K562 (cell line): ENCODE data around the gene GDF2. TPM values are rescaled to one million over a fixed set of nuclear protein-coding genes. Genes with fewer than 3 reads are reported as not detected.

Experiments used
- ATAC-seq: fragments of 200-7000 bp; cut with Tn5 transposase; 3 replicates; pipeline ENCODE4 v1.9.1; 2020; ENCODE audit warnings: moderate library complexity
- BruUV-seq: library from RNA; stranded (reverse); fragments of 400-500 nt; replicated peaks from 2 replicates; lab custom pipeline; 2021; lab: Mats Ljungman, UMichigan
- CTCF ChIA-PET: fragments of 300-600 bp; formaldehyde crosslinking; extraction: SDS; loops from one replicate; lab custom pipeline; 2021; ENCODE audit warnings: low intra/inter-chr PET ratio; lab: Yijun Ruan, JAX
- POLR2A ChIA-PET: fragments of 300-600, 350-650 bp; sonication (Branson Sonifier 250); formaldehyde crosslinking; extraction: SDS; loops from one replicate; lab custom pipeline; 2021; ENCODE audit warnings: antibody characterized with exemption, inconsistent platforms; lab: Yijun Ruan, JAX
- DNase-seq, 4 experiments: peaks; one replicate each; pipeline versions ENCODE4 v3.0.0 to v3.0.0-alpha.2; 2011 to 2018; ENCODE audit warnings: low spot score in 3 of 4, mixed read lengths in 3 of 4; ENCODE audit errors: extremely low read depth in 1 of 4
- FAIRE-seq: peaks from 2 replicates; lab custom pipeline; 2011; peaks lifted over from hg19 to GRCh38; lab: Jason Lieb, UNC
- H2AFZ ChIP-seq: 2 replicates; pipeline ENCODE4 v1.6.0; 2011; ENCODE audit warnings: low read depth, low read length, control low read depth, inconsistent platforms
- H3K27ac ChIP-seq: fragments of 200-600 bp; 3 replicates; pipeline ENCODE4 v1.8.0; 2011; ENCODE audit warnings: low read depth, mild to moderate bottlenecking, control low read depth, inconsistent platforms, low read length, moderate library complexity, mixed read lengths; ENCODE audit errors: extremely low read depth
- H3K27me3 ChIP-seq, 2 experiments: fragments of 300-600 bp in 1 of 2; 2 replicates in 1 of 2; 3 replicates in 1 of 2; pipeline versions ENCODE4 v1.6.0 to v1.8.0; 2011; ENCODE audit warnings: inconsistent platforms in 2 of 2, low read length in 2 of 2, mild to moderate bottlenecking in 1 of 2, mixed read lengths in 1 of 2, moderate library complexity in 1 of 2; ENCODE audit not compliant: control insufficient read depth in 2 of 2, insufficient read depth in 2 of 2
- H3K36me3 ChIP-seq: fragments of 300-600 bp; 3 replicates; pipeline ENCODE4 v1.8.0; 2011; ENCODE audit warnings: mild to moderate bottlenecking, low read length, inconsistent platforms; ENCODE audit not compliant: control insufficient read depth, insufficient read depth
- H3K4me1 ChIP-seq, 2 experiments: fragments of 200-600 bp in 1 of 2; replicated peaks in 1 of 2; 2 replicates in 1 of 2; 3 replicates in 1 of 2; pipeline versions ENCODE4 v1.5.1 to v1.8.0; 2011; ENCODE audit warnings: inconsistent platforms in 2 of 2, low read length in 2 of 2, mild to moderate bottlenecking in 1 of 2, mixed read lengths in 1 of 2, moderate library complexity in 1 of 2; ENCODE audit not compliant: control insufficient read depth in 2 of 2, insufficient read depth in 2 of 2
- H3K4me2 ChIP-seq: 2 replicates; pipeline ENCODE4 v1.6.1; 2011; ENCODE audit warnings: low read length, control low read depth, inconsistent platforms, mixed read lengths; ENCODE audit not compliant: insufficient read depth
- H3K4me3 ChIP-seq: fragments of 200-600 bp; sonication (generic), shearing (Covaris generic); 2 replicates; pipeline ENCODE4 v1.5.1; 2016; ENCODE audit warnings: control low read depth, inconsistent platforms
- H3K79me2 ChIP-seq: fragments of 200-600 bp; 3 replicates; pipeline ENCODE4 v1.8.0; 2011; ENCODE audit warnings: low read length, inconsistent platforms; ENCODE audit not compliant: control insufficient read depth, insufficient read depth
- H3K9ac ChIP-seq, 2 experiments: 2 replicates each; pipeline versions ENCODE4 v1.6.0 to v1.6.1; 2011; ENCODE audit warnings: low read depth in 2 of 2, low read length in 2 of 2, control low read depth in 1 of 2, inconsistent platforms in 1 of 2, mild to moderate bottlenecking in 1 of 2, mixed read lengths in 1 of 2; ENCODE audit not compliant: insufficient read depth in 1 of 2
- H3K9me1 ChIP-seq: one replicate; pipeline ENCODE4 v1.6.0; 2011; ENCODE audit warnings: inconsistent platforms, mild to moderate bottlenecking, low read length, moderate library complexity; ENCODE audit not compliant: control insufficient read depth, insufficient read depth
- H3K9me3 ChIP-seq: replicated peaks from 2 replicates; pipeline ENCODE4 v1.5.1; 2011; ENCODE audit warnings: low read depth, low read length, inconsistent platforms; ENCODE audit not compliant: control insufficient read depth, insufficient read depth
- H4K20me1 ChIP-seq: replicated peaks from 2 replicates; pipeline ENCODE4 v1.6.1; 2011; ENCODE audit warnings: low read length, inconsistent platforms, mixed read lengths; ENCODE audit not compliant: control insufficient read depth, insufficient read depth
- ARID3A ChIP-seq: IDR thresholded peaks from 2 replicates; pipeline ENCODE4 v1.6.1; 2012; ENCODE audit warnings: low read depth, low read length, improper control_type of control experiment, borderline replicate concordance
- BMI1 ChIP-seq: fragments of 150-350 bp; IDR thresholded peaks from 2 replicates; pipeline ENCODE4 v1.6.1; 2014; ENCODE audit warnings: low read length
- HSF4 ChIP-seq: fragments of 250-450 bp; sonication (Bioruptor Pico); IDR thresholded peaks from 2 replicates; pipeline ENCODE4 v2.1.2; 2022; ENCODE audit warnings: mild to moderate bottlenecking, moderate library complexity, borderline replicate concordance
- KAT8 ChIP-seq: fragments of 450-650 bp; IDR thresholded peaks from 2 replicates; pipeline ENCODE4 v1.6.1; 2016; ENCODE audit warnings: low read depth, mild to moderate bottlenecking
- SIX5 ChIP-seq, 2 experiments: IDR thresholded peaks; 2 replicates each; pipeline ENCODE4 v1.6.1; 2011; ENCODE audit warnings: low read length in 2 of 2, borderline replicate concordance in 1 of 2, low read depth in 1 of 2, mild to moderate bottlenecking in 1 of 2, moderate library complexity in 1 of 2; ENCODE audit not compliant: insufficient read depth in 1 of 2
- ZNF277 ChIP-seq: fragments of 250-450 bp; sonication (Bioruptor Pico); IDR thresholded peaks from 2 replicates; pipeline ENCODE4 v1.8.0; 2022; ENCODE audit warnings: inconsistent platforms, mild to moderate bottlenecking, moderate library complexity, borderline replicate concordance
- ZNF316 ChIP-seq: fragments of 450-650 bp; IDR thresholded peaks from 2 replicates; pipeline ENCODE4 v1.6.1; 2016
- WGBS: fragments of 100-300 bp; shearing (Covaris generic); methylation state at CpG from one replicate; pipeline ENCODE4 v1.1.6; 2016; ENCODE audit warnings: low coverage, mixed read lengths; ENCODE audit not compliant: insufficient coverage; ENCODE audit errors: missing lambda C conversion rate; 5-methylcytosine and 5-hydroxymethylcytosine counted together
- in situ Hi-C: fragments of 300-500 bp; cut with MboI; formaldehyde crosslinking; loops from 4 replicates; pipeline ENCODE4 v1.15.0; 2018; ENCODE audit warnings: inconsistent platforms, mixed read lengths
- intact Hi-C: fragments of 100-400 bp; cut with micrococcal nuclease; formaldehyde crosslinking; loops from 2 replicates; pipeline ENCODE4 v1.14.2; 2022
- polyA plus RNA-seq, 8 experiments: library from polyadenylated mRNA; depleted of rRNA in 4 of 8; stranded (reverse) in 5 of 8; unstranded in 3 of 8; fragments of >200 nt; fragmentation: Nextera tagmentation in 2 of 8; fragmentation: Illumina TruSeq in 1 of 8; extraction: Ambion mirVana in 2 of 8; extraction: Trizol in 1 of 8; gene quantifications; 2 replicates each; pipeline versions ENCODE4 v1.2.1 to v1.2.3, GENCODE V29; 2011 to 2014; ENCODE audit warnings: inconsistent platforms in 1 of 8, missing spikeins in 1 of 8
- total RNA-seq, 7 experiments: library from RNA; depleted of rRNA in 6 of 7; stranded (reverse); fragments of >200 nt in 6 of 7; fragmentation: Illumina TruSeq in 2 of 7; extraction: Trizol in 2 of 7; gene quantifications; 2 replicates each; pipeline versions ENCODE4 v1.2.1 to v1.2.3, GENCODE V29; 2011 to 2021; ENCODE audit warnings: low replicate concordance in 1 of 7
- TF ChIP-seq, protein P1 (sequence below): fragments of 450-650 bp; IDR thresholded peaks from 2 replicates; pipeline ENCODE4 v1.6.1; 2016; ENCODE audit warnings: borderline replicate concordance

GDF2 gene
- total and polyA plus RNA-seq, 9 of the 15 experiments (the other 6 are each of a cell fraction or from before 2014, with no cell fraction given) = 0.08 to 0.58 (median 0.27) TPM; not detected in 2

GRCh38 chr10:47370015-47370767 is 47.9 kb downstream of the GDF2 start:
- no peak overlapping the region for H2AFZ ChIP-seq
- no peaks in the 10 kb centered on the region for H3K9me3 ChIP-seq
- CTCF ChIA-PET = no interaction called here
- no TSS peak for BruUV-seq
- peaks cover 51 to 81% of the 10 kb centered on the region in 2 experiments for H3K27me3 ChIP-seq
- H3K4me2 ChIP-seq = no peak overlapping the region
- H3K4me3 ChIP-seq = no peak overlapping the region
- 13% methylated on average over 11 of the region's 11 CpGs for WGBS
- no peaks in the 10 kb centered on the region for H3K36me3 ChIP-seq
- H3K9me1 ChIP-seq = peaks cover 5% of the 10 kb centered on the region
- no peak for ATAC-seq
- POLR2A ChIA-PET = no interaction called here
- TF ChIP-seq SIX5 (IDR thresholded peaks at IDR 0.05; ENCODE audit: borderline replicate concordance in 1 of 2, insufficient read depth in 1 of 2, low read depth in 1 of 2, low read length in 2 of 2) (no peak), ZNF316 (peak; percentile 23; the same call in 1 of the 2 replicates), ZNF277 (CRISPR knock-in tag) (no peak), BMI1 (no peak), ARID3A (no peak), HSF4 (CRISPR knock-in tag) (no peak), KAT8 (no peak)
- TF ChIP-seq, protein P1, sequence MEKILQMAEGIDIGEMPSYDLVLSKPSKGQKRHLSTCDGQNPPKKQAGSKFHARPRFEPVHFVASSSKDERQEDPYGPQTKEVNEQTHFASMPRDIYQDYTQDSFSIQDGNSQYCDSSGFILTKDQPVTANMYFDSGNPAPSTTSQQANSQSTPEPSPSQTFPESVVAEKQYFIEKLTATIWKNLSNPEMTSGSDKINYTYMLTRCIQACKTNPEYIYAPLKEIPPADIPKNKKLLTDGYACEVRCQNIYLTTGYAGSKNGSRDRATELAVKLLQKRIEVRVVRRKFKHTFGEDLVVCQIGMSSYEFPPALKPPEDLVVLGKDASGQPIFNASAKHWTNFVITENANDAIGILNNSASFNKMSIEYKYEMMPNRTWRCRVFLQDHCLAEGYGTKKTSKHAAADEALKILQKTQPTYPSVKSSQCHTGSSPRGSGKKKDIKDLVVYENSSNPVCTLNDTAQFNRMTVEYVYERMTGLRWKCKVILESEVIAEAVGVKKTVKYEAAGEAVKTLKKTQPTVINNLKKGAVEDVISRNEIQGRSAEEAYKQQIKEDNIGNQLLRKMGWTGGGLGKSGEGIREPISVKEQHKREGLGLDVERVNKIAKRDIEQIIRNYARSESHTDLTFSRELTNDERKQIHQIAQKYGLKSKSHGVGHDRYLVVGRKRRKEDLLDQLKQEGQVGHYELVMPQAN = no peak
- TF ChIP-seq, all 486 proteins: peak for 1
- Histone ChIP-seq H3K27ac (no peak overlapping the region), H4K20me1 (peaks cover 5% of the 10 kb centered on the region), H3K79me2 (no peaks in the 10 kb centered on the region), H3K9ac (no peak overlapping the region), H3K4me1 (peaks cover 0 to 2% of the 10 kb centered on the region in 2 experiments; a peak in 1 of 5 replicates)
- in situ Hi-C loops (no loop called here), intact Hi-C loops (no loop called here)
- DNase-seq = no peak
- FAIRE-seq = no peak
